ENCODE data around the gene TBC1D17. TPM values are rescaled to one million over a fixed set of nuclear protein-coding genes. Genes with fewer than 3 reads are reported as not detected.

TBC1D17 gene
- total and polyA plus RNA-seq, 11 donors: 30.1 to 54.8 (median 38.1) TPM

DNA sequence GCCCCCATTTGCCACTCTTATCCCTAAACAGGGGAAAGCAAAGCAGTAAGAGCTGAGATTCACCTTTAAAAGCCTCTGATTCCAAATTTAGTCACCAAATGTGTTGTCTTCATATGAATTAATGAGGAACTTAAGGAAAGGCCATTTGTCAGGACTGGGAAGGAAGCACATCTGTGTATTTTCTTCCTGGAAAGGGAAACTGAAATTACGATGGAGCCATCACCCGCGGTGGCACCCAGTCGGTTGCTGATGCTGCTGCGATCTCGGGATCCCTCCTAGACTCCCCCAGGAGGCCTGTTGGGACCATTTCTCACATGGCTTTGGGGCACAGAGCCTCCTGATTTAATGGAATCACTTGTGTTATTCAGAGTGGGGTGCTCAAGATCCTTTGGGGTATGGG is 26.6 kb downstream of the TBC1D17 start:
- ATAC-seq (no peak), DNase-seq (no peak)
- Histone ChIP-seq H3K27ac (peak overlapping the region in 1 of 12 donors; percentile 72), H3K36me3 (peaks cover 0 to 32% (median 21%) of the 10 kb centered on the region in 9 donors), H3K9me3 (no peaks in the 10 kb centered on the region), H3K27me3 (no peaks in the 10 kb centered on the region), H3K4me3 (no peak overlapping the region), H3K4me1 (peaks cover 0 to 20% (median 0%) of the 10 kb centered on the region in 12 donors)
- TF ChIP-seq, protein P1, sequence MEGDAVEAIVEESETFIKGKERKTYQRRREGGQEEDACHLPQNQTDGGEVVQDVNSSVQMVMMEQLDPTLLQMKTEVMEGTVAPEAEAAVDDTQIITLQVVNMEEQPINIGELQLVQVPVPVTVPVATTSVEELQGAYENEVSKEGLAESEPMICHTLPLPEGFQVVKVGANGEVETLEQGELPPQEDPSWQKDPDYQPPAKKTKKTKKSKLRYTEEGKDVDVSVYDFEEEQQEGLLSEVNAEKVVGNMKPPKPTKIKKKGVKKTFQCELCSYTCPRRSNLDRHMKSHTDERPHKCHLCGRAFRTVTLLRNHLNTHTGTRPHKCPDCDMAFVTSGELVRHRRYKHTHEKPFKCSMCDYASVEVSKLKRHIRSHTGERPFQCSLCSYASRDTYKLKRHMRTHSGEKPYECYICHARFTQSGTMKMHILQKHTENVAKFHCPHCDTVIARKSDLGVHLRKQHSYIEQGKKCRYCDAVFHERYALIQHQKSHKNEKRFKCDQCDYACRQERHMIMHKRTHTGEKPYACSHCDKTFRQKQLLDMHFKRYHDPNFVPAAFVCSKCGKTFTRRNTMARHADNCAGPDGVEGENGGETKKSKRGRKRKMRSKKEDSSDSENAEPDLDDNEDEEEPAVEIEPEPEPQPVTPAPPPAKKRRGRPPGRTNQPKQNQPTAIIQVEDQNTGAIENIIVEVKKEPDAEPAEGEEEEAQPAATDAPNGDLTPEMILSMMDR (IDR thresholded peaks at IDR 0.05): no peak
- WGBS, 4 donors: 49 to 56% (median 56%) methylated on average over 6 of the region's 6 CpGs
- intact Hi-C loops (cut with DNase I): no loop called here

DNA sequence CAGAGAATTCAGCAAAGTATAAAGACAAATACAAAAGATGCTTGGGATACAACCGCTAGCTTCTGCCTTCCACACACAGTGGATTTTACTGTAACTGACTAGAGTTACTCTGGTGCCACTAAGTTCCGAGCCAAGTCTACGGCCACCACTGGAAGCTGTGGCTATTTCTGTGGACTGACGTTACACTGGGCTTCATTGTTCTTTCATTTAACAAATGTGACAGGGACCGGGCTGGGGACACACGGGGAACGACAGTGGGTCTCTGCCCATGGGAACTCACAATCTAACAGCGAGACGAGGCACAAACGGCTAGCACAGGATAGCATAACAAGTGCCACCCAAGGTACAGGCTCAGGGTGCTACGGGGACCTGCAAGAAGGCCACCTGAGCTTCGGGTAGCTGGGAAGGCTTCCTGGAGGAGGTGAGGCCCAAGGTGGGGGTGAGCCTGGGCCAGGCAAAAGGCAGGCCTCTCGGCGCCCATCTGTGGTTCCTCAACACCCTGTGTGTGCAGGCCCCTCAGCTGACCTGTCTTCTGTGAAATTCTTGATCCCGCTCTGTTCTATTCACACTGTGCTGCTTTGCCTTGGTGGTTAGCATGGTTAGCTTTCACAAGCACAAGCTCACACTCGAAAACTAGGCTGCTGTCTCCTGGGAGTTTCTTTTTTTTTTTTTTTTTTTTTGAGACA is 29.5 kb downstream of the TBC1D17 start:
- H3K4me3 ChIP-seq: no peak overlapping the region
- H3K9me3 ChIP-seq: no peaks in the 10 kb centered on the region
- no peaks in the 10 kb centered on the region for H3K27me3 ChIP-seq
- peaks cover 0 to 43% (median 25%) of the 10 kb centered on the region in 9 donors for H3K36me3 ChIP-seq
- no peak for ATAC-seq
- no peak for DNase-seq
- H3K27ac ChIP-seq: no peak overlapping the region
- peaks cover 0 to 43% (median 4%) of the 10 kb centered on the region in 12 donors for H3K4me1 ChIP-seq
- intact Hi-C loops (cut with DNase I): no loop called here
- WGBS, 4 donors: 83 to 92% (median 88%) methylated on average over 16 of the region's 16 CpGs
- TF ChIP-seq, protein P1 (IDR thresholded peaks at IDR 0.05): no peak
- TF ChIP-seq POLR2A (IDR thresholded peaks at IDR 0.05): no peak

DNA sequence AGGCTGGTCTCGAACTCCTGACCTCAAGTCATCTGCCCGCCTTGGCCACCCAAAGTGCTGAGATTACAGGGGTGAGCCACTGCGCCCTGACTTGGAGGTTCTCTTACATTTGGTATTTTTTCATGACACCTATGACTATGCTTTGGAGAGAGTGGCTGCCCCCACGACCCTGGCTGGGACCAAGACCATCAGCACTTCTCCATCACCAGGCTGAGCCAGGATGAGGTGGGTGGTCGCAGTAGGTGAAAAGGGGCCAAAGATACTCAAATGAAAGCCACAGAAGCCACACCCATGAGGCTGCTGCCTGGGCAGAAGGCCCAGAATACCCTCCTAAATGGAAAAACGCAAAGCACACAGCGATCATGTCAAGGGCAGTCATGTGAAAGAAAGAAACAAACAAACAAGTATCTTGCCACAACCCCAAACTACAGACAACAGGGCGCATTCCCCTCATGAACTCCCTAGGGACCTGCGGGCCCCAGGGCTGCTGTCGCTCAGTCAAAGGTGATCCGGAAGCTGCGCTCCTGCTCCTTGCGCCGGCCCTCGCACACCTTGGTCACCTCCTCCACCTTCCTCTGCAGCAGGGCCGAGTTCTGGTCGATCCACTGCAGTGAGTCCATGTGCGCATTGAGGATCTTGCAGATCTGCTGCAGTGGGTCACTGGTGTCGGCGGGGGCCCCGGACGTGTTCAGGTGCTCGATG is 30.4 kb downstream of the TBC1D17 start:
- peak in 1 of 5 donors; percentile 57 for DNase-seq
- no peak for ATAC-seq
- H3K27ac ChIP-seq: no peak overlapping the region
- H3K36me3 ChIP-seq: peaks cover 0 to 50% (median 31%) of the 10 kb centered on the region in 9 donors
- H3K4me3 ChIP-seq: no peak overlapping the region
- TF ChIP-seq, protein P1 (IDR thresholded peaks at IDR 0.05): no peak
- TF ChIP-seq POLR2A (IDR thresholded peaks at IDR 0.05): no peak
- no peaks in the 10 kb centered on the region for H3K27me3 ChIP-seq
- intact Hi-C loops (cut with DNase I): no loop called here
- H3K4me1 ChIP-seq: peaks cover 0 to 51% (median 4%) of the 10 kb centered on the region in 12 donors
- no peaks in the 10 kb centered on the region for H3K9me3 ChIP-seq
- 92 to 97% (median 94%) methylated on average over 23 of the region's 23 CpGs for WGBS, 4 donors

Data from heart left ventricle (tissue), 16 donors.